ENCODE results near the gene XRCC5. TPM values are rescaled to one million over a fixed set of nuclear protein-coding genes. Genes with fewer than 3 reads are reported as not detected.

Gene XRCC5
- total RNA-seq, 1 experiment from 2014 or later: 322 TPM

- in situ Hi-C loops (cut with HindIII; ENCODE audit: low pct_unique_long_range_greater_than_20kb, low sequenced_read_pairs): no loop called here
- DNase-seq (ENCODE audit: low read depth, low spot score) (no peak), ATAC-seq (no peak)
- Histone ChIP-seq H3K36me3 (ENCODE audit: control insufficient read depth, insufficient read depth, low read length) (peaks cover 50% of the 10 kb centered on the region), H3K9me3 (ENCODE audit: control insufficient read depth, insufficient read depth, low read depth, low read length) (no peaks in the 10 kb centered on the region), H3K4me3 (ENCODE audit: low read depth in 2 of 2, low read length in 2 of 2) (no peak overlapping the region), H3K27ac (ENCODE audit: low read length) (no peak overlapping the region), H3K4me1 (ENCODE audit: control insufficient read depth, insufficient read depth, low read length) (no peaks in the 10 kb centered on the region), H3K27me3 (ENCODE audit: control insufficient read depth, insufficient read depth, low read length) (no peaks in the 10 kb centered on the region)
- intact Hi-C loops (cut with micrococcal nuclease; ENCODE audit: unreplicated experiment): no loop called here
- CTCF ChIA-PET: no interaction called here
- no TSS peak for BruUV-seq (replicated peaks)
- TF ChIP-seq POLR2AphosphoS5 (IDR thresholded peaks at IDR 0.05; ENCODE audit: low read depth, low read length) (no peak), SIN3A (IDR thresholded peaks at IDR 0.05; ENCODE audit: borderline replicate concordance, insufficient read depth, low read depth, low read length) (no peak), REST (IDR thresholded peaks at IDR 0.05; ENCODE audit: insufficient read depth in 1 of 2, low read depth in 2 of 2, low read length in 1 of 2) (no peak), TCF7L2 (IDR thresholded peaks at IDR 0.05; ENCODE audit: low read depth, low read length) (no peak), CTCF (IDR thresholded peaks at IDR 0.05) (no peak)
- POLR2A ChIA-PET: no interaction called here
These were observed 51.6 kb downstream of the XRCC5 start for GRCh38 chr2:216160786-216161185.

GRCh38 chr2:216161967-216162366, 52.8 kb downstream of the XRCC5 start:
- peaks cover 54% of the 10 kb centered on the region for H3K36me3 ChIP-seq (ENCODE audit: control insufficient read depth, insufficient read depth, low read length)
- no peak for DNase-seq (ENCODE audit: low read depth, low spot score)

More at GRCh38 chr2:216161967-216162366, 52.8 kb downstream of the XRCC5 start:
- Histone ChIP-seq H3K27me3 (ENCODE audit: control insufficient read depth, insufficient read depth, low read length) (no peaks in the 10 kb centered on the region), H3K9me3 (ENCODE audit: control insufficient read depth, insufficient read depth, low read depth, low read length) (no peaks in the 10 kb centered on the region), H3K4me3 (ENCODE audit: low read depth in 2 of 2, low read length in 2 of 2) (no peak overlapping the region), H3K27ac (ENCODE audit: low read length) (no peak overlapping the region), H3K4me1 (ENCODE audit: control insufficient read depth, insufficient read depth, low read length) (no peaks in the 10 kb centered on the region)
- BruUV-seq (replicated peaks): no TSS peak
- TF ChIP-seq CTCF (IDR thresholded peaks at IDR 0.05) (no peak), REST (IDR thresholded peaks at IDR 0.05; ENCODE audit: insufficient read depth in 1 of 2, low read depth in 2 of 2, low read length in 1 of 2) (no peak), TCF7L2 (IDR thresholded peaks at IDR 0.05; ENCODE audit: low read depth, low read length) (no peak), POLR2AphosphoS5 (IDR thresholded peaks at IDR 0.05; ENCODE audit: low read depth, low read length) (no peak), SIN3A (IDR thresholded peaks at IDR 0.05; ENCODE audit: borderline replicate concordance, insufficient read depth, low read depth, low read length) (no peak)
- in situ Hi-C loops (cut with HindIII; ENCODE audit: low pct_unique_long_range_greater_than_20kb, low sequenced_read_pairs): no loop called here
- no peak for ATAC-seq
- intact Hi-C loops (cut with micrococcal nuclease; ENCODE audit: unreplicated experiment): no loop called here
- CTCF ChIA-PET: interaction anchor here (0.7 kb wide), 1 partner anchor 146 kb away, joined by 3 read pairs; no protein-coding TSS in a partner anchor
- POLR2A ChIA-PET: interaction anchor here (0.7 kb wide), 2 partner anchors 15 to 58 kb away, joined by 3 to 6 read pairs; no protein-coding TSS in a partner anchor
